ENCODE results near the gene CLTA. TPM values are rescaled to one million over a fixed set of nuclear protein-coding genes. Genes with fewer than 3 reads are reported as not detected.

CLTA gene
- polyA plus RNA-seq, 1 donor (not counting 4 experiments of a cell fraction or from before 2014, with no cell fraction given) = 325 TPM

DNA sequence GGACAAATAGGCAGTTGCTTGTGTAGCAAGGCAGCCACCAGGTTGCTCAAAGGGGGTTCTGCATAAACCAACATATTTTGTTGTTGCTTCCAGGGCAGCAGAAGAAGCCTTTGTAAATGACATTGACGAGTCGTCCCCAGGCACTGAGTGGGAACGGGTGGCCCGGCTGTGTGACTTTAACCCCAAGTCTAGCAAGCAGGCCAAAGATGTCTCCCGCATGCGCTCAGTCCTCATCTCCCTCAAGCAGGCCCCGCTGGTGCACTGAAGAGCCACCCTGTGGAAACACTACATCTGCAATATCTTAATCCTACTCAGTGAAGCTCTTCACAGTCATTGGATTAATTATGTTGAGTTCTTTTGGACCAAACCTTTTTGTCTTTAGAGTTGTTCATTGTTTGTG is 20.8 kb downstream of the CLTA start:
- Histone ChIP-seq H3K9ac (ENCODE audit: control insufficient read depth, extremely low read depth, insufficient read depth, low read length) (no peak overlapping the region), H3K36me3 (ENCODE audit: control insufficient read depth in 2 of 2, extremely low read depth in 1 of 2, insufficient read depth in 2 of 2, low read length in 2 of 2) (peaks cover 41 to 56% of the 10 kb centered on the region in 2 experiments), H3K9me3 (ENCODE audit: control insufficient read depth, low read depth, low read length) (no peaks in the 10 kb centered on the region), H3K9me1 (ENCODE audit: control insufficient read depth, extremely low read depth, insufficient read depth, low read length) (no peaks in the 10 kb centered on the region), H2AFZ (ENCODE audit: control insufficient read depth, low read length) (no peak overlapping the region), H3K27me3 (ENCODE audit: control insufficient read depth, extremely low read depth, insufficient read depth, low read length) (no peaks in the 10 kb centered on the region), H3K27ac (ENCODE audit: control insufficient read depth, insufficient read depth, low read length) (no peak overlapping the region), H3K79me2 (ENCODE audit: control insufficient read depth, insufficient read depth, low read length) (peaks cover 55% of the 10 kb centered on the region), H3K4me1 (ENCODE audit: control insufficient read depth, extremely low read depth, insufficient read depth, low read length) (no peaks in the 10 kb centered on the region), H3K4me2 (ENCODE audit: control insufficient read depth, extremely low read depth, insufficient read depth, low read depth, low read length) (no peak overlapping the region), H3K4me3 (ENCODE audit: control insufficient read depth in 2 of 3, extremely low read depth in 1 of 3, insufficient read depth in 2 of 3, low read depth in 1 of 3, low read length in 3 of 3) (no peak overlapping the region), H4K20me1 (ENCODE audit: control insufficient read depth, extremely low read depth, insufficient read depth, low read length) (peaks cover 16% of the 10 kb centered on the region)
- DNase-seq (ENCODE audit: low read depth, low spot score) (no peak), FAIRE-seq (no peak)
- dilution Hi-C loops (cut with MboI; ENCODE audit: extremely low pct_ligation_motif_present, low sequenced_read_pairs) = no loop called here
- TF ChIP-seq EZH2 (IDR thresholded peaks at IDR 0.05; ENCODE audit: low read length) (no peak), CTCF (optimal IDR thresholded peaks at IDR 0.05 in 1 of 3, IDR thresholded peaks at IDR 0.05 in 1 of 3, conservative IDR thresholded peaks at IDR 0.05 in 1 of 3; ENCODE audit: extremely low read depth in 1 of 3, insufficient read depth in 2 of 3, low read length in 3 of 3) (no peak)

GRCh38 chr9:36213387-36213786 is 22.7 kb downstream of the CLTA start:
- DNase-seq (ENCODE audit: low read depth, low spot score) (no peak), FAIRE-seq (no peak)
- Histone ChIP-seq H3K4me1 (ENCODE audit: control insufficient read depth, extremely low read depth, insufficient read depth, low read length) (no peaks in the 10 kb centered on the region), H3K27ac (ENCODE audit: control insufficient read depth, insufficient read depth, low read length) (no peak overlapping the region), H2AFZ (ENCODE audit: control insufficient read depth, low read length) (no peak overlapping the region), H3K9me1 (ENCODE audit: control insufficient read depth, extremely low read depth, insufficient read depth, low read length) (no peaks in the 10 kb centered on the region), H3K27me3 (ENCODE audit: control insufficient read depth, extremely low read depth, insufficient read depth, low read length) (no peaks in the 10 kb centered on the region), H3K9ac (ENCODE audit: control insufficient read depth, extremely low read depth, insufficient read depth, low read length) (no peak overlapping the region), H3K4me3 (ENCODE audit: control insufficient read depth in 2 of 3, extremely low read depth in 1 of 3, insufficient read depth in 2 of 3, low read depth in 1 of 3, low read length in 3 of 3) (no peak overlapping the region), H4K20me1 (ENCODE audit: control insufficient read depth, extremely low read depth, insufficient read depth, low read length) (peaks cover 7% of the 10 kb centered on the region), H3K9me3 (ENCODE audit: control insufficient read depth, low read depth, low read length) (no peaks in the 10 kb centered on the region), H3K36me3 (ENCODE audit: control insufficient read depth in 2 of 2, extremely low read depth in 1 of 2, insufficient read depth in 2 of 2, low read length in 2 of 2) (peaks cover 44 to 57% of the 10 kb centered on the region in 2 experiments), H3K79me2 (ENCODE audit: control insufficient read depth, insufficient read depth, low read length) (peaks cover 36% of the 10 kb centered on the region), H3K4me2 (ENCODE audit: control insufficient read depth, extremely low read depth, insufficient read depth, low read depth, low read length) (no peak overlapping the region)
- TF ChIP-seq EZH2 (IDR thresholded peaks at IDR 0.05; ENCODE audit: low read length) (no peak), CTCF (optimal IDR thresholded peaks at IDR 0.05 in 1 of 3, IDR thresholded peaks at IDR 0.05 in 1 of 3, conservative IDR thresholded peaks at IDR 0.05 in 1 of 3; ENCODE audit: extremely low read depth in 1 of 3, insufficient read depth in 2 of 3, low read length in 3 of 3) (no peak)
- dilution Hi-C loops (cut with MboI; ENCODE audit: extremely low pct_ligation_motif_present, low sequenced_read_pairs) = no loop called here
